HG02852 (cell line): ENCODE measurements around the gene FBXO47.
"Not testable (repeated sequence)": the region's sequence is repeated elsewhere in the genome, so short reads cannot be mapped to it uniquely, and the experiment has no call there.

Experiments
- ATAC-seq: cut with Tn5 transposase; IDR thresholded peaks from one replicate; pipeline ENCODE4 v1.9.1; 2021; ENCODE audit warnings: mild to moderate bottlenecking, moderate library complexity; ENCODE audit not compliant: unreplicated experiment

FBXO47 gene

DNA sequence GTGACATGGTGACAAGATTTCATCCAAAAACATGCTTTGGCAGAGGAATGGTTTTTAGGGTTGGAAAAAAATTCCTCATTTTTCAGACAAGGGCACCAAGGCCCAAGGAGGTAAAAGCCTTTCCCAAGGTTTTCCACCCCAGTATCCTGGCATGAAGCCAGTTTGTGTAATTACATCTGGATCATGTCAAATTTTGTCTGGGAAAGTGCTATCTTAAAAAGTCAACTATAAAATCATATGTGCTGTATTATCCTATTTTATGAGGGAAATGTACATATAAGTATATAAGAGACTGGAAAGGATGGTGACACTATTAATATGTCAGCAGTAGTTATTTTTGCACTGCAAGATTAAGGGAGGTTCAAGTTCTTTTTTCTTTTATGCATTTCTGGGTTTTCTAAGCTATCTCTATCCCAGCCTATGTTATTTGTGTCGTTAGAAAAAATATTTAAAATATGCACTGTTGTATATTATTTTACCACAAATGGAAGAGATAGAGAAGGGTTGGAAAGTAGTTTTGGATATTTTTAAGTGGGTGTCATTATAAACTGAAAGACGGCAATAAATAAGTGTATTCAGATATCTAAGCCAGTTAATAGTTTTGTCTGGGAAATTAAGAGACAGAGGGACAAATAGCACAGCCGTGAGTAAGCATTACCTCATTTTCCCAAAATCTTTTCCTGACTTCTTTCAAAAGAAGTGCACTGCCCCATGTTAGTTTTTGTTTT is 13.5 kb upstream of the FBXO47 start:
- ATAC-seq = no peak

DNA sequence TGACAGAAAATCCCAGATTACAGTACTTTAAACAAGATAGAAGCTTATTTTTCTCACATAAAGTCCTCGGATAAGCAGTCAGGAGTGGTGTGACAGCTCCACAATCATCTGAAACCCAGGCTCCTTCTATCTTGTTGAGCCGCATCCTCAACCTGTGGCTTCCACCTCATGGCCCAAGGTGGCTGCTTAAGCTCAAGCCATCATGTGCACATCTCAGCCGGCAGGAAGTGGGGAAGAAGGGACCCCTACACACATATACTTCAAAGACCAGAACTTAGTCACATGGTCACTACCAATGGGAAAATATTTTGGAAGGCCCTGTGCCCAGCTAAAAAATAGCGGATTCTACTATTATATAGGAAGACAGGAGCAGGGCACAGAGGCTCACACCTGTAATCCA is 11.0 kb upstream of the FBXO47 start:
- ATAC-seq = no peak

DNA sequence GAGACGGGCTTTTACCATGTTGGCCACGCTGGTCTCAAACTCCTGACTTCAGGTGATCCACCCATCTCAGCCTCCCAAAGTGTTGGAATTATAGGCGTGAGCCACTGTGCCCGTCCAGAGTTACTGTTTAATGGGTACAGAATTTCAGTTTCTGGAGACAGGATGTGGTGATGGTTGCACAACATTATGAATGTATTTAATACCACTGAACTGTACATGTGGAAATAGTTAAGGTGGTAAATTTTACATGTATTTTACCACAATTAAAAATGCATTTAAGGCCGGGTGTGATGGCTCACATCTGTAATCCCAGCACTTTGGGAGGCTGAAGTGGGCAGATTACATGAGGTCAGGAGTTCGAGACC is 9.0 kb upstream of the FBXO47 start:
- ATAC-seq = not testable (repeated sequence)

DNA sequence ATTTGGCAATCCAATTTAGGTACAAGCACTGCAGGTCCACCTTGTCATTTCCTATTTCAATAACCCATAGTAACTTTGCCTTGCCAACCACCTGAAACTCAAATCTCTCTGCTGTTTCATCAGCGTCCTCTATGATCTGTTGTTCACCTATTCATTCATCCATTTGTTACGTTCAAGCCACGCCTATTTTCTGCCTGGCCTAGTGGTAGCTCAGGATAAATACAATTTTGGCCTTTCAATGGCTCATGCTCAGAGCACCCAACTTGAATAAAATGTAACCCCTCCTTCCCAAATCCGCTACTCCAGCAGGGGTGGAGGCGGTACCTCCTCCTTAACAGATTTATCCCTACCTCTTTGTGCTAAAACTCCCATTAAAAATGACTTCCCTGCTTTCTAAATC is 3.6 kb upstream of the FBXO47 start:
- ATAC-seq = no peak

DNA sequence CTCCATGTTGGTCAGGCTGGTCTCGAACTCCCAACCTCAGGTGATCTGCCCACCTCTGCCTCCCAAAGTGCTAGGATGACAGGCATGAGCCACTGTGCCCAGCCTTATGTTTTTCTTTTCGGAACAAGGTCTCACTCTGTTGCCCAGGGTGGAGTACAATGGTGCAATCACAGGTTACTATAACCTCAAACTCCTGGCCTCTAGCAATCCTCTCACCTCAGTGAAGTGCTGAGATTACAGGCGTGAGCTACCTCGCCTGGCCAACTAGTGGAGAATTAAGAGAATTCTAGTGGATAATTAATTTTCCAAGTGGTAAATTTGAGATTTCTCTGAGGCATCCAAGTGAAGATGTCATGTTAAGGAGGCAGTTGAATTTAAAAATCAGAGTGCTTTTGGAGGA is 2.9 kb upstream of the FBXO47 start:
- ATAC-seq = no peak

DNA sequence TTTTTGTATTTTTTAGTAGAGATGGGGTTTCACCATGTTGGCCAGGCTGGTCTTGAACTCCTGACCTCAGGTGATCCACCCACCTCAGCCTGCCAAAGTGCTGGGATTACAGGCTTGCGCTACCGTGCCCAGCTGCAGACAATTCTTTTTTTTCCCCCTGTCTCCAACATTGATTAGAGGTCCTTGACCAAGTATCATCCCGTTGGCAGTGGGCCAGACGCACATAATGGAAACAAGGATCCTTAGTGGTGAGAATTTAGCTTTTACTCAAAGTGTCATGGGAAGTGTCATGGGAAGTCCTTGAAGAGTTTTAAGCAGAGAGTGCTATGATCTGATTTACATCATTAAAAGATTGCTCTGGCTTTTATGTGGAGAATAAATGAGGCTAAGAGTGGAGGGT is 2.1 kb upstream of the FBXO47 start:
- ATAC-seq = no peak

DNA sequence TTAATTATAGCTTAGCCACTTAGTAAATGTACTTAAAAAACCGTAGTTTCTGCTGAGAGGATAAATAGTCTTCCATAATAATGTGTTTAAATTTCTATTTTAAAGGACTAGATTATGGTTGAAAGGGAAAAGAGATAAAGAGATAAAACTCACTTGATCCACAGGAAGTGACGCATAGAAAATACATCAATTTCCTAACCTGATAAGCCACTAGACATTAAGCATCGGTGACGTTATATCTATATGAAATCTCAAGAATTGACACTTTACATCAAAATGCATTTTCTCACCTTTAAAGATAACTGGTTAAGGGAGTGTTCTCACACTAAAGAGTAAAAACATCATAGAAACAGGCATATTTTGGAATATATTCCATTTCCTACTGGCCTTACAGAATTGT is 5.8 kb downstream of the FBXO47 start:
- no peak for ATAC-seq

DNA sequence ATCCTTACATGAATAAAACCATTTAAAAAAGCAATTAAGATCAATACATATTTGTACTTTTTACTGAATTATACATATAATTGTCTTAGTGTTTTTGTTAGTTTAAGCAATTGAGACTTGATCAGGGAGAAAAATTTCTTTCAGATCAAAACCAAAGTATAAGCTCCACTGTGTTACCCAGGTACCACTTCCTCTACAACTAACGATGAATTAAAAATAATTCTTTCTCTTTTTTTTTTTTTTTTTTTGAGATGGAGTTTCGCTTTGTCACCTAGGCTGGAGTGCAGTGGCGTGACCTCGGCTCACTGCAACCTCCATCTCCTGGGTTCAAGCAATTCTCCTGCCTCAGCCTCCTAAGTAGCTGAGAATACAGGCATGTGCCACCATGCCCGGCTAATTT is 6.8 kb downstream of the FBXO47 start:
- ATAC-seq = no peak

DNA sequence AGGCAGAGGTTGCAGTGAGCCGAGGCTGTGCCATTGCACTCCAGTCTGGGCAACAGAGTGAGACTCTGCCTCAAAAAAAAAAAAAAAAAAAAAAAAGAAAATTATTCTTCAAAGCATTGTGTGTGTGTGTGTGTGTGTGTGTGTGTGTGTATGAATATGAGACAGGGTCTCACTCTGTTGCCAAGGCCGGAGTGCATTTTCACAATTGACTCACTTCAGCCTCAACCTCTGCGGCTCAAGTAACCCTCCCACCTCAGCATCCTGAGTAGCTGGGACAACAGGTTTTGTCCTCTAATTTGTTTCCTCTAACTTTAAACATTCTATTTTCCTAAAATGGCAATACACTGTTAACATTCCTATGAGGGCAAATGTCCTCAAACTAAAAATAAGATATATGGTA is 7.7 kb downstream of the FBXO47 start:
- no peak for ATAC-seq

DNA sequence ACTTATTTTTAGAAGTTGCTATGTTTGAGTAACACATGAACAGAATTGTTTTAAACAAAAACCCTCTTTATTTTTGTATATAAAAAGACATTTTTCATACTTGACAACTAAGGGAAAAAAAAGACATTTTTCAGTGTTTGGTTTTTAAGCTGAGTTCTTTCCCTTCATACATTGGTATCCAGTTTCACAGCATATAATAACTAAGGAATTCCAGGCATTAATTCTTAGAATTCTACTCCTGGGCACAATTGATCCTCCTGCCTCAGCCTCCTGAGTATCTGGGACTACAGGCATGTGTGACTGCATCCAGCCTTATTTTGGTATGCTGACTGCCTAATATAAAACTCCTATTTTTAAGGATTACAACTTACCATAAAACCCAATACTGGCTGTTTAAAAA is 8.4 kb downstream of the FBXO47 start:
- ATAC-seq = no peak

DNA sequence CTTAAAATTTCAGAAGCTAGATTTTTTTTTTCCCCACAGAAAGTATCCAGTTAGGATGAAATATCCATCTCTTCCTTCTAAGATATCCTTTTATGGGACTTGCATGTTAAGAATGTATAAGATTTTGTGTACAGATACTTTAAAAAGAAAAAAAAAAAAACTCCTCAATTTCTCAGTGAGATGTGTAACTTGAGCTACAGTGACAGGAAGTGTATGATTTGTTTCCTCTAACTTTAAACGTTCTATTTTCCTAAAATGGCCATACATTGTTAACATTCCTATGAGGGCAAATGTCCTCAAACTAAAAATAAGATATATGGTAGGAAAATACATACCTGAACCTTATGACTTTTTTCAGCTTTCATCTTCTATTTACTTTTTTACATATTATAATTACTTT is 8.9 kb downstream of the FBXO47 start:
- no peak for ATAC-seq

DNA sequence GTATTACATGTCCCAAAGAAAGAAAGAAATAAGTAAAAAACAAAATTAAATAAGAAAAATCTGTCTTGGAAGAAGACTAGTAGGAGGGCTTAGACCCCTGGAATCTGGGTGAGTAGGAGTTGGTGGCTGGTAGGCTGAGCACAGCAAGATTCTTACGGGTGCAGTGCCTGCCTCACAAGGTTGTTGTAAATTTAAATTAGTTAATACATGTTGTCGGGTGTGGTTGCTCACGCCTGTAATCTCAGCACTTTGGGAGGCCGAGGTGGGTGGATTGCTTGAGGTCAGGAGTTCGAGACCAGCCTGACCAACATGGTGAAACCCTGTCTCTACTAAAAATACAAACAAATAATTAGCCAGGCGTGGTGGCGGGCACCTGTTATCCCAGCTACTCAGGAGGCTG is 13.4 kb downstream of the FBXO47 start:
- not testable (repeated sequence) for ATAC-seq

DNA sequence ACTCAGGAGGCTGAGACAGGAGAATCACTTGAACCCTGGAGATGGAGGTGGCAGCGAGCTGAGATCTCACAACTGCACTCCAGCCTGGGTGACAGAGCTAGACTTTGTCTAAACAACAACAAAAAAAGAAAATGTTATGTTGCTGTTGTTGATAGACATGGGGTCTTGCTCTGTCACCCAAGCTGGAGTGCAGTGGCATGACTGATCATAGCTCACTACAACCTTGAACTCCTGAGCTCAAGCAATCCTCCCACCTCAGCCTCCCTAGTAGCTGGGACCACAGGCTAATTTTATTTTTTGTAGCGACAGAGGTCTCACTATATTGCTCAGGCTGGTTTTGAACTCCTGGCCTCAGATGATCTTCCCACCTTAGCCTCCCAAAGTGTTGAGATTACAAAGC is 20.0 kb downstream of the FBXO47 start:
- ATAC-seq = no peak

DNA sequence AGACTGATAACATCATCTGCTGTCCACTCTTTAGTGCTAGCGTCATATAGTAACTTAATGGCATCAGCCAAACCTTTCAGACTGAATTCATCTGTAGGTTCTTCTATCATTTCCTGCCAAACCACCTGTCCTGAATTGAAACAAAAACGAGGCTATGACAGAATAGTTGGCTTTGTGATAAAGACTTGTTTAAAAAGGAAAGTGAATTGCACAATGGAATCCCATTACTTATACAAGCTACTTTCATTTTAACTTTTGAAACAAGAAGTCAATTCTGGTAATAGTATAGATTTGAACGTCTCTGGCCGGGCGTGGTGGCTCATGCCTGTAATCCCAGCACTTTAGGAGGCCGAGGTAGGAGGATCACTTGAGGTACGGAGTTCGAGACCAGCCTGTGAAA is 23.6 kb downstream of the FBXO47 start:
- ATAC-seq = no peak

DNA sequence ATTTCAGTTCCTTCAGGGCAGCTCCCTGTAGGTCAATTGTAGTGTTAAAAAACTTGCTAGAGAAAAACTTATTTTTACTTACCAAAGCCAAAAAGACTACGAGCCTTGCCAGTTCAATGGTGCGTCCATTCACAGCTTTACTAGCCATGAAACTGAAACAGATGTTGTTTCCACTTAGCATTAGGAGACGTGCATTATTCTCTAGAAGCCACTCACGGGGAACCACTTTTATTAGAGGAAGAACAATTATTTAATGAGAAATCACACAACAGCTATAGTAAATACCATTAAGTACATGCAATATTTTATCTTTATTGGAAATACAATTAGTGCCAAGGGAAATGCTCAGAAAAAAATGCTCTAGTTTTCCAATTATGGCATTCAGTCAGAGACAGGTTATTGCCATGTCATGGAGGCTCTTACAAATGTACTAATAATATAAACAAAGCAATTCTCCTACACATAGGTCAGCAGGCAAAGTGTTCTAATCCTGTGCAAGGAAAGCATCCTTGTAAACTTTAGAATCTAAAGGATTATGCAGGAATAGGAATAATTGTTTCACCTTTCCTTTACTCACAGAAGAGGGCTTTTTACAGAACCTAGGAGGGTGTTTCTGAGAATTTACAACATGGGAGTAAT is 24.4 kb downstream of the FBXO47 start:
- no peak for ATAC-seq

DNA sequence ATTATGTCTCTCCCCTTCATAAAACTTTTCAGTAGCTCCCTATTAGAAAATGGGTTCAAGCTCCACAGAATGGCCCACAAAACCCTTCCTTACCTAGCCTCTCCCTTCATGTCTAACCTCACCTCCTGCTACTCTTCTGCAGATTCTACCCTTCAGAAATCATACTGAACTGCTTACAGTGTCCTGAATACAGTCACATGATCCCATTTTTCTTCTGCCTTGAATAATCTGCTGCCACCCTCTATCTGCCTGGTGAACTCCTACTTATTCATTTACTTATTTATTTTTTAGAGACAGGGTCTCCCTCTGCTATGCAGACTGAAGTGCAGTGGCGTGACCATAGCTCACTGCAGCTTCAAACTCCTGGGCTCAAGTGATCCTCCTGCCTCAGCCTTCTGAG is 26.8 kb downstream of the FBXO47 start:
- no peak for ATAC-seq

DNA sequence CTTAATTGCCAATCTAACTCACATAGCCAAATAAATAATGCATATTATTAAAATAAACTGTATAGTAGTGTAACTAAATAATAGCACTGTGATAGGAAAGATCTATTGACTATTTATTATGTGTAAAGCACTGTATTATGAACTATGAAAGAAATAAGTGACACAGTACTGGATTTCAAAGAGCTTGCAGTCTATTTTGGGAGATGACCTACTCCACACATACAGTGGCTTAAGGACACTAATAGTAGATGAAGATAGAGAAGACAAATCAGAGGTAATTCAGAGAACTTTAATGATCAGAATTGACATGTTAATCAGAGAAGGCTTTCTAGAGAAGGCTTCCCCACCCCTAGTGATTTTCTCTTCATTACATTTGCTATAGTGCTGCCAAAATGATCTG is 27.2 kb downstream of the FBXO47 start:
- ATAC-seq = no peak

DNA sequence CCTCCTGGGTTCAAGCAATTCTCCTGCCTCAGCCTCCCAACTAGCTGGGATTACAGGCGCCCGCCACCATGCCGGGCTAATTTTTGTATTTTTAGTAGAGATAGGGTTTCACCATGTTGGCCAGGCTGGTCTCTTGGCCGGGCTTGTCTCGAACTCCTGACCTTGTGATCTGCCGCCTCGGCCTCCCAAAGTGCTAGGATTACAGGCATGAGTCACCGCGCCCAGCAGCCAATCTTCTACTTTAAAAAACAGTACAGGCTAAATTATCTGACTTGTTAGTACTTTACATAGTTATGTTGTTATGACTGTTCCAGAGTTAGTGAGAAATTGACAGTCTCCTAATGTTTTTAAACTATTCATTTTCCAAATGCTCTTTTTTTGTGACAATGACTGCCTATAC is 33.2 kb downstream of the FBXO47 start:
- ATAC-seq = not testable (repeated sequence)

DNA sequence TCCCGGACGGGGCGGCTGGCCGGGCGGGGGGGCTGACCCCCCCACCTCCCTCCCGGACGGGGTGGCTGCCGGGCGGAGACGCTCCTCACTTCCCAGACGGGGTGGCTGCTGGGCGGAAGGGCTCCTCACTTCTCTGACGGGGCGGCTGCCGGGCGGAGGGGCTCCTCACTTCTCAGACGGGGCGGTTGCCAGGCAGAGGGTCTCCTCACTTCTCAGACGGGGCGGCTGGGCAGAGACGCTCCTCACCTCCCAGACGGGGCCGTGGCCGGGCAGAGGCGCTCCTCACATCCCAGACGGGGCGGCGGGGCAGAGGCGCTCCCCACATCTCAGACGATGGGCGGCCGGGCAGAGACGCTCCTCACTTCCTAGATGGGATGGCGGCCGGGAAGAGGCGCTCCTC is 36.4 kb downstream of the FBXO47 start:
- not testable (repeated sequence) for ATAC-seq

DNA sequence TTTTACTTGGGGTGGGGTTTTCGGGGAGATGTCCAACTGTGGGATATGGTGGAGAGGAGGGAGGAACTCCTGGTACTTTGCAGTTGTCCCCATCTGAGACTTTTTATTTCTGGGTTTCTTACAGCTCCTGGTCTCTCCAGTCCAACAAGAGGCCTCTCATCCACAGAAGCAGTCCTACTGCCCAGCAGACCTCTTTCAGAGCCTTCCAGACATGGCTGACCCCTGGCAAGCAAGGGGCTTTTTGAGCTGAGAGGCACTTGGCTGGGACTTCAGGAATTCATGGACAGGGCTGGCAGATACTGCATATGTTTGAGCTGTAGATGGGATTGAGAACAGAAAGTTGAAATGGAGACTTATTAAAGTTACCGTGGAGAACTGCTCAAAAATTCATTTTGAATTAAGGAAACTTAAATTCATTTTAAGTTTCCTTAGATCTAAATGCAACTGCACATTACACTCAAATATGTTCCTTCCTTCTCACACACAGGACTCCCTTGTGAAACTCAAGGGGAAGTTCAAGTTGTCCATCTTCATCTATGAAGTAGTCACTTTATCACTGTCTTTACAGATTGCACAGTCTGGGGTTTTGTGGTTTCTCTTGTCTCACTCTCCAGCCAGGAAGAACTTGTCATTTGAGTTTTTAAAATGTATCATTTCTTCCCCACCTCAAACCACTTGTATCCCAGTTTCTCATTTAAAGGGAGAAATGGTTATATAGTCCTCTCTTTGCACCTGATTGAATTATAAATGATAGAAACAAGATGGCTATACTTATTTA is 40.7 kb downstream of the FBXO47 start:
- no peak for ATAC-seq

DNA sequence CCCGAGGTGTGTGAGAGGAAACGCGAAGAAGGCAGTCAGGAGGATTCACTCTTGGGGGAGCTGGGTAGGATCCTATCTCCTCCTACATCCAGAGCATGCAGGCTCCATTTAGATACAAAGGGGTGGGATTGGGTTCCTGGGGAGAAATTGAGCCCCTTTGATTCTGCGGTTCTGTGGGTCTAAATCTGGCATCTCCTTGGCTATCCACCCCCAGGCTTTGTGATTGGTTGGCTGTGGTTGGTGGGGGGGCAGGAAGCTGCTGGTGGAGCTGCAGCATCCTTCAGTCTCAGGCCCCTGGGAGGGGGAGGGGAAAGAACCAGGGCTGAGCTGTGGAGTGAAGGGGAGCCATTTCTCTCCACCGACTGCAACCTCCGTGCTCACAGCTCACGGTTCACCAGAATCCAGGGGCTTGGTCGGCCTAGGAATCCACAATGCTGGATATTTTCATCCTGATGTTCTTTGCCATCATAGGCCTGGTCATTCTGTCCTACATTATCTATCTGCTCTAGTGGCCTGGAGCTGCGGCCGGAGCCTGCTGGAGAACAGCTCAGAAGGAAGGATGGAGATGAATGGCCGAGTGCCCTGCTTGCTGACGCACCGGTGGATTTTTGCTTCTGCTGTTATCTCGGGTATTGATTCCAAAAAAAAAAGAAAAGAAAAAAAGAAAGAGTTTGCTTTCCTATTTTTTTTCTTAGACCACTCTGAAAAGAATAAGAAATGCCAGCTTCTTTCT is 41.8 kb downstream of the FBXO47 start, which contains the start of gene LASP1NB:
Gene LASP1NB, plus strand, starts transcription at position 352 of the 733 bp plus-strand sequence.
- no peak for ATAC-seq
